Nephron progenitor cell (in vitro differentiated cells): ENCODE data around the gene CRAMP1.

Experiments used
- DNase-seq: peaks from one replicate; pipeline ENCODE4 v3.0.0; 2021
- H3K27ac Mint-ChIP-seq: 2 replicates; pipeline ENCODE4 v1.8.0; 2021; ENCODE audit warnings: mild to moderate bottlenecking, moderate library complexity, mixed read lengths
- H3K27me3 Mint-ChIP-seq: 2 replicates; pipeline ENCODE4 v1.8.0; 2021; ENCODE audit warnings: mild to moderate bottlenecking, low read depth, mixed read lengths; ENCODE audit not compliant: poor library complexity
- H3K36me3 Mint-ChIP-seq: 2 replicates; pipeline ENCODE4 v1.8.0; 2021; ENCODE audit warnings: low read depth, mixed read lengths
- H3K4me1 Mint-ChIP-seq: 2 replicates; pipeline ENCODE4 v1.8.0; 2021; ENCODE audit warnings: mixed read lengths
- H3K4me3 Mint-ChIP-seq: 2 replicates; pipeline ENCODE4 v1.8.0; 2021; ENCODE audit warnings: mild to moderate bottlenecking, moderate library complexity, mixed read lengths
- H3K9me3 Mint-ChIP-seq: 2 replicates; pipeline ENCODE4 v1.8.0; 2021; ENCODE audit warnings: mild to moderate bottlenecking, moderate library complexity, mixed read lengths
- CTCF ChIP-seq: fragments of 200-600 bp; sonication (generic); IDR thresholded peaks from 2 replicates; pipeline ENCODE4 v1.5.0; 2021; ENCODE audit warnings: antibody characterized with exemption

CRAMP1 gene

GRCh38 chr16:1651094-1651973 is 39.2 kb downstream of the CRAMP1 start:
- H3K27ac Mint-ChIP-seq, result peak overlapping the region; percentile 97
- H3K36me3 Mint-ChIP-seq, result peaks cover 73% of the 10 kb centered on the region
- no peak for DNase-seq
- H3K9me3 Mint-ChIP-seq, result peaks cover 6% of the 10 kb centered on the region
- no peak for TF ChIP-seq CTCF
- H3K4me3 Mint-ChIP-seq, result no peak overlapping the region
- no peaks in the 10 kb centered on the region for H3K4me1 Mint-ChIP-seq
- H3K27me3 Mint-ChIP-seq, result peaks cover 6% of the 10 kb centered on the region

- Mint-ChIP-seq H3K36me3 (peaks cover 67% of the 10 kb centered on the region), H3K27ac (peak overlapping the region; percentile 97), H3K4me1 (no peaks in the 10 kb centered on the region), H3K4me3 (no peak overlapping the region), H3K27me3 (peaks cover 6% of the 10 kb centered on the region), H3K9me3 (peaks cover 6% of the 10 kb centered on the region)
- TF ChIP-seq CTCF, result no peak
- no peak for DNase-seq
Measured at GRCh38 chr16:1651974-1652312, 39.8 kb downstream of the CRAMP1 start.

- Mint-ChIP-seq H3K4me3 (no peak overlapping the region), H3K36me3 (peaks cover 60% of the 10 kb centered on the region), H3K9me3 (peaks cover 6% of the 10 kb centered on the region), H3K4me1 (no peaks in the 10 kb centered on the region), H3K27me3 (peaks cover 6% of the 10 kb centered on the region), H3K27ac (no peak overlapping the region)
- DNase-seq, result no peak
- TF ChIP-seq CTCF, result no peak
Measured at GRCh38 chr16:1653023-1653422, 40.9 kb downstream of the CRAMP1 start.

GRCh38 chr16:1654505-1655268 is 42.5 kb downstream of the CRAMP1 start:
- Mint-ChIP-seq H3K27ac (no peak overlapping the region), H3K27me3 (peaks cover 12% of the 10 kb centered on the region), H3K36me3 (peaks cover 49% of the 10 kb centered on the region), H3K4me3 (no peak overlapping the region), H3K4me1 (no peaks in the 10 kb centered on the region), H3K9me3 (peaks cover 6% of the 10 kb centered on the region)
- DNase-seq, result no peak
- TF ChIP-seq CTCF, result no peak

- peaks cover 6% of the 10 kb centered on the region for H3K9me3 Mint-ChIP-seq
Measured at GRCh38 chr16:1655269-1655807, 43.2 kb downstream of the CRAMP1 start.

More at GRCh38 chr16:1655269-1655807, 43.2 kb downstream of the CRAMP1 start:
- DNase-seq, result no peak
- Mint-ChIP-seq H3K36me3 (peaks cover 46% of the 10 kb centered on the region), H3K27me3 (peaks cover 12% of the 10 kb centered on the region), H3K4me3 (no peak overlapping the region), H3K27ac (no peak overlapping the region), H3K4me1 (no peaks in the 10 kb centered on the region)
- no peak for TF ChIP-seq CTCF
